A549 (cell line): ENCODE measurements around the gene MCCC1.
"Not testable (repeated sequence)": the region's sequence is repeated elsewhere in the genome, so short reads cannot be mapped to it uniquely, and the experiment has no call there.

ENCODE experiments used
- BCL3 ChIP-seq: fragments of >200 bp; sonication (Bioruptor Twin); formaldehyde crosslinking; IDR thresholded peaks from 3 replicates; pipeline ENCODE4 v1.6.1; 2016
- CHD2 ChIP-seq: fragments of 150-350 bp; IDR thresholded peaks from 2 replicates; pipeline ENCODE4 v1.6.1; 2014; ENCODE audit warnings: low read length; ENCODE audit not compliant: partially characterized antibody
- CTCF ChIP-seq: fragments of >200 bp; sonication (Bioruptor Twin); formaldehyde crosslinking; IDR thresholded peaks from 3 replicates; pipeline ENCODE4 v1.5.1; 2016
- EP300 ChIP-seq, 2 experiments: fragments of >200 bp; sonication (Bioruptor Twin); formaldehyde crosslinking; IDR thresholded peaks; 2 replicates in 1 of 2; 3 replicates in 1 of 2; pipeline ENCODE4 v1.6.1; 2016 to 2017
- MAX ChIP-seq: IDR thresholded peaks from 2 replicates; pipeline ENCODE4 v1.6.1; 2012
- PHF8 ChIP-seq: fragments of 200-600 bp; sonication (generic); IDR thresholded peaks from 2 replicates; pipeline ENCODE4 v1.6.1; 2016; ENCODE audit warnings: low read depth, mild to moderate bottlenecking, antibody characterized with exemption, moderate library complexity, borderline replicate concordance

DNA sequence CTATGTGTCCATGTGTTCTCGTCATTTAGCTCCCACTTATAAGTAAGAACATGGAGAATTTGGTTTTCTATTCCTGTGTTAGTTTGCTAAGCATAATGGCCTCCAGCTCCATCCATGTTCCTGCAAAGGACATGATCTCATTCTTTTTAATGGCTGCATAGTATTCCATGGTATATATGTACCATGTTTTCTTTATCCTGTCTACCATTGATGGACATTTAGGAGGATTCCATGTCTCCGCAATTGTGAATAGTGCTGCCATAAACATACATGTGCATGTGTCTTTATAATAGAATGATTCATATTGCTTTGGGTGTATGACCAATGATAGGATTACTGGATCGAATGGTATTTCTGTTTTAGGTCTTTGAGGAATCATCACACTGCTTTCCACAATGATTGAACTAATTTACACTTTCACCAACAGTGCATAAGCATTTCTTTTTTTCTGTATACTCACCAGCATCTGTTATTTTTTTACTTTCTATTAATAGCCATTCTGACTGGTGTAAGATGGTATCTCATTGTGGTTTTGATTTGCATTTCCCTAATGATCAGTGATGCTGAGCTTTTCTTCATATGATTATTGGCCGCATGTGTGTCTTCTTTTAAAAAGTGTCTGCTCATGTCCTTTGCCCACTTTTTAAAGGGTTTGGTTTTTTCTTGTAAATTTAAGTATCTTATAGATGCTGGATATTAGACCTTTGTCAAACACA is 105.7 kb downstream of the MCCC1 start:
- TF ChIP-seq CTCF; EP300 (IDR thresholded peaks at IDR 0.05); PHF8; MAX; BCL3; CHD2: not testable (repeated sequence)
